K562 (cell line): ENCODE measurements around the gene SLC5A2. TPM values are rescaled to one million over a fixed set of nuclear protein-coding genes. Genes with fewer than 3 reads are reported as not detected.

Source experiments
- ATAC-seq: fragments of 200-7000 bp; cut with Tn5 transposase; 3 replicates; pipeline ENCODE4 v1.9.1; 2020; ENCODE audit warnings: moderate library complexity
- BruUV-seq: library from RNA; stranded (reverse); fragments of 400-500 nt; replicated peaks from 2 replicates; lab custom pipeline; 2021; lab: Mats Ljungman, UMichigan
- CTCF ChIA-PET: fragments of 300-600 bp; formaldehyde crosslinking; extraction: SDS; loops from one replicate; lab custom pipeline; 2021; ENCODE audit warnings: low intra/inter-chr PET ratio; lab: Yijun Ruan, JAX
- POLR2A ChIA-PET: fragments of 300-600, 350-650 bp; sonication (Branson Sonifier 250); formaldehyde crosslinking; extraction: SDS; loops from one replicate; lab custom pipeline; 2021; ENCODE audit warnings: antibody characterized with exemption, inconsistent platforms; lab: Yijun Ruan, JAX
- DNase-seq, 4 experiments: peaks; one replicate each; pipeline versions ENCODE4 v3.0.0 to v3.0.0-alpha.2; 2011 to 2018; ENCODE audit warnings: low spot score in 3 of 4, mixed read lengths in 3 of 4; ENCODE audit errors: extremely low read depth in 1 of 4
- FAIRE-seq: peaks from 2 replicates; lab custom pipeline; 2011; peaks lifted over from hg19 to GRCh38; lab: Jason Lieb, UNC
- H2AFZ ChIP-seq: 2 replicates; pipeline ENCODE4 v1.6.0; 2011; ENCODE audit warnings: low read depth, low read length, control low read depth, inconsistent platforms
- H3K27ac ChIP-seq: fragments of 200-600 bp; 3 replicates; pipeline ENCODE4 v1.8.0; 2011; ENCODE audit warnings: low read depth, mild to moderate bottlenecking, control low read depth, inconsistent platforms, low read length, moderate library complexity, mixed read lengths; ENCODE audit errors: extremely low read depth
- H3K27me3 ChIP-seq, 2 experiments: fragments of 300-600 bp in 1 of 2; 2 replicates in 1 of 2; 3 replicates in 1 of 2; pipeline versions ENCODE4 v1.6.0 to v1.8.0; 2011; ENCODE audit warnings: inconsistent platforms in 2 of 2, low read length in 2 of 2, mild to moderate bottlenecking in 1 of 2, mixed read lengths in 1 of 2, moderate library complexity in 1 of 2; ENCODE audit not compliant: control insufficient read depth in 2 of 2, insufficient read depth in 2 of 2
- H3K36me3 ChIP-seq: fragments of 300-600 bp; 3 replicates; pipeline ENCODE4 v1.8.0; 2011; ENCODE audit warnings: mild to moderate bottlenecking, low read length, inconsistent platforms; ENCODE audit not compliant: control insufficient read depth, insufficient read depth
- H3K4me1 ChIP-seq, 2 experiments: fragments of 200-600 bp in 1 of 2; replicated peaks in 1 of 2; 2 replicates in 1 of 2; 3 replicates in 1 of 2; pipeline versions ENCODE4 v1.5.1 to v1.8.0; 2011; ENCODE audit warnings: inconsistent platforms in 2 of 2, low read length in 2 of 2, mild to moderate bottlenecking in 1 of 2, mixed read lengths in 1 of 2, moderate library complexity in 1 of 2; ENCODE audit not compliant: control insufficient read depth in 2 of 2, insufficient read depth in 2 of 2
- H3K4me2 ChIP-seq: 2 replicates; pipeline ENCODE4 v1.6.1; 2011; ENCODE audit warnings: low read length, control low read depth, inconsistent platforms, mixed read lengths; ENCODE audit not compliant: insufficient read depth
- H3K4me3 ChIP-seq: fragments of 200-600 bp; sonication (generic), shearing (Covaris generic); 2 replicates; pipeline ENCODE4 v1.5.1; 2016; ENCODE audit warnings: control low read depth, inconsistent platforms
- H3K79me2 ChIP-seq: fragments of 200-600 bp; 3 replicates; pipeline ENCODE4 v1.8.0; 2011; ENCODE audit warnings: low read length, inconsistent platforms; ENCODE audit not compliant: control insufficient read depth, insufficient read depth
- H3K9ac ChIP-seq, 2 experiments: 2 replicates each; pipeline versions ENCODE4 v1.6.0 to v1.6.1; 2011; ENCODE audit warnings: low read depth in 2 of 2, low read length in 2 of 2, control low read depth in 1 of 2, inconsistent platforms in 1 of 2, mild to moderate bottlenecking in 1 of 2, mixed read lengths in 1 of 2; ENCODE audit not compliant: insufficient read depth in 1 of 2
- H3K9me1 ChIP-seq: one replicate; pipeline ENCODE4 v1.6.0; 2011; ENCODE audit warnings: inconsistent platforms, mild to moderate bottlenecking, low read length, moderate library complexity; ENCODE audit not compliant: control insufficient read depth, insufficient read depth
- H3K9me3 ChIP-seq: replicated peaks from 2 replicates; pipeline ENCODE4 v1.5.1; 2011; ENCODE audit warnings: low read depth, low read length, inconsistent platforms; ENCODE audit not compliant: control insufficient read depth, insufficient read depth
- H4K20me1 ChIP-seq: replicated peaks from 2 replicates; pipeline ENCODE4 v1.6.1; 2011; ENCODE audit warnings: low read length, inconsistent platforms, mixed read lengths; ENCODE audit not compliant: control insufficient read depth, insufficient read depth
- CBFA2T2 ChIP-seq: fragments of 450-650 bp; conservative IDR thresholded peaks from 2 replicates; pipeline ENCODE4 v1.6.1; 2017; ENCODE audit warnings: mild to moderate bottlenecking
- GTF2F1 ChIP-seq: IDR thresholded peaks from 2 replicates; pipeline ENCODE4 v1.6.1; 2011; ENCODE audit warnings: low read depth, low read length, improper control_type of control experiment
- HNRNPH1 ChIP-seq: fragments of 200-400 bp; formaldehyde crosslinking; optimal IDR thresholded peaks from 2 replicates; pipeline ENCODE3; 2017; ENCODE audit warnings: low read depth, mild to moderate bottlenecking, low read length, moderate library complexity
- KDM4B ChIP-seq, 2 experiments: fragments of 450-650 bp in 1 of 2; sonication (generic) in 1 of 2; IDR thresholded peaks; 2 replicates each; pipeline ENCODE4 v1.6.1; 2016 to 2017; ENCODE audit warnings: borderline replicate concordance in 2 of 2, antibody characterized with exemption in 1 of 2, low read depth in 1 of 2, mild to moderate bottlenecking in 1 of 2
- MECOM ChIP-seq: fragments of 250-450 bp; sonication (Bioruptor Pico); IDR thresholded peaks from 2 replicates; pipeline ENCODE4 v1.8.0; 2022; ENCODE audit warnings: inconsistent platforms
- MYNN ChIP-seq, 2 experiments: sonication (generic); formaldehyde crosslinking in 1 of 2; IDR thresholded peaks; 2 replicates each; pipeline versions ENCODE4 v1.5.0 to v1.6.1; 2016 to 2020; ENCODE audit warnings: antibody characterized with exemption in 1 of 2, missing genetic modification reagents in 1 of 2
- POLR2AphosphoS5 ChIP-seq: IDR thresholded peaks from 2 replicates; pipeline ENCODE4 v1.6.1; 2011; ENCODE audit warnings: mild to moderate bottlenecking, low read depth, low read length, moderate library complexity; ENCODE audit not compliant: control insufficient read depth, insufficient read depth
- RHOXF2B ChIP-seq: fragments of 250-450 bp; sonication (Bioruptor Pico); conservative IDR thresholded peaks from 2 replicates; pipeline ENCODE4 v1.5.1; 2021
- RUNX1 ChIP-seq: sonication (generic); IDR thresholded peaks from 2 replicates; pipeline ENCODE4 v1.6.1; 2016; ENCODE audit warnings: antibody characterized with exemption, low read depth
- ZNF277 ChIP-seq: fragments of 250-450 bp; sonication (Bioruptor Pico); IDR thresholded peaks from 2 replicates; pipeline ENCODE4 v1.8.0; 2022; ENCODE audit warnings: inconsistent platforms, mild to moderate bottlenecking, moderate library complexity, borderline replicate concordance
- WGBS: fragments of 100-300 bp; shearing (Covaris generic); methylation state at CpG from one replicate; pipeline ENCODE4 v1.1.6; 2016; ENCODE audit warnings: low coverage, mixed read lengths; ENCODE audit not compliant: insufficient coverage; ENCODE audit errors: missing lambda C conversion rate; 5-methylcytosine and 5-hydroxymethylcytosine counted together
- in situ Hi-C: fragments of 300-500 bp; cut with MboI; formaldehyde crosslinking; loops from 4 replicates; pipeline ENCODE4 v1.15.0; 2018; ENCODE audit warnings: inconsistent platforms, mixed read lengths
- intact Hi-C: fragments of 100-400 bp; cut with micrococcal nuclease; formaldehyde crosslinking; loops from 2 replicates; pipeline ENCODE4 v1.14.2; 2022
- polyA plus RNA-seq, 8 experiments: library from polyadenylated mRNA; depleted of rRNA in 4 of 8; stranded (reverse) in 5 of 8; unstranded in 3 of 8; fragments of >200 nt; fragmentation: Nextera tagmentation in 2 of 8; fragmentation: Illumina TruSeq in 1 of 8; extraction: Ambion mirVana in 2 of 8; extraction: Trizol in 1 of 8; gene quantifications; 2 replicates each; pipeline versions ENCODE4 v1.2.1 to v1.2.3, GENCODE V29; 2011 to 2014; ENCODE audit warnings: inconsistent platforms in 1 of 8, missing spikeins in 1 of 8
- total RNA-seq, 7 experiments: library from RNA; depleted of rRNA in 6 of 7; stranded (reverse); fragments of >200 nt in 6 of 7; fragmentation: Illumina TruSeq in 2 of 7; extraction: Trizol in 2 of 7; gene quantifications; 2 replicates each; pipeline versions ENCODE4 v1.2.1 to v1.2.3, GENCODE V29; 2011 to 2021; ENCODE audit warnings: low replicate concordance in 1 of 7

Gene SLC5A2
- total and polyA plus RNA-seq, 9 of the 15 experiments (the other 6 are each of a cell fraction or from before 2014, with no cell fraction given): 0.07 to 2.7 (median 2.2) TPM; not detected in 6

GRCh38 chr16:31532896-31533295, 50.0 kb downstream of the SLC5A2 start:
- in situ Hi-C loops: no loop called here
- ChIA-PET POLR2A (interaction anchor here (0.7 to 0.8 kb wide), 2 partner anchors 146 to 162 kb away, joined by 3 read pairs; no protein-coding TSS in a partner anchor), CTCF (no interaction called here)
- Histone ChIP-seq H3K9me1 (no peaks in the 10 kb centered on the region), H4K20me1 (no peaks in the 10 kb centered on the region), H3K79me2 (no peaks in the 10 kb centered on the region), H3K4me2 (no peak overlapping the region), H3K4me3 (no peak overlapping the region), H3K27me3 (no peaks in the 10 kb centered on the region), H3K9ac (no peak overlapping the region), H3K36me3 (no peaks in the 10 kb centered on the region), H3K27ac (no peak overlapping the region), H3K9me3 (no peaks in the 10 kb centered on the region), H3K4me1 (peaks cover 19 to 28% of the 10 kb centered on the region in 2 experiments; a peak in 4 of 5 replicates), H2AFZ (no peak overlapping the region)
- 69% methylated on average over 3 of the region's 4 CpGs for WGBS
- TF ChIP-seq POLR2AphosphoS5 (no peak), KDM4B (IDR thresholded peaks at IDR 0.05; ENCODE audit: borderline replicate concordance in 2 of 2, low read depth in 1 of 2) (no peak), RUNX1 (no peak), MYNN (IDR thresholded peaks at IDR 0.05) (no peak), MYNN (CRISPR knock-in tag; IDR thresholded peaks at IDR 0.05) (no peak), GTF2F1 (no peak), MECOM (CRISPR knock-in tag) (no peak), HNRNPH1 (no peak), ZNF277 (CRISPR knock-in tag) (no peak), CBFA2T2 (no peak), RHOXF2B (CRISPR knock-in tag) (no peak)
- DNase-seq (no peak), ATAC-seq (no peak), FAIRE-seq (no peak)
- no TSS peak for BruUV-seq
- intact Hi-C loops: no loop called here
